MCF 10A (cell line): Measurements from ENCODE around the gene SH3TC1. TPM values are rescaled to one million over a fixed set of nuclear protein-coding genes. Genes with fewer than 3 reads are reported as not detected.
A peak's percentile ranks its signal among the peaks of the same experiment; 100 is the strongest.

Experiments used
- BruUV-seq: library from RNA; stranded (reverse); fragments of 400-500 nt; replicated peaks from 2 replicates; lab custom pipeline; 2021; lab: Mats Ljungman, UMichigan
- CTCF ChIA-PET: fragments of 300-600 bp; sonication (Branson Sonifier 250); formaldehyde crosslinking; extraction: SDS; loops from one replicate; lab custom pipeline; 2021; ENCODE audit warnings: antibody characterized with exemption, inconsistent platforms; lab: Yijun Ruan, JAX
- POLR2A ChIA-PET: fragments of 300-600, 350-650 bp; sonication (Branson Sonifier 250); formaldehyde crosslinking; extraction: SDS; loops from one replicate; lab custom pipeline; 2020; ENCODE audit warnings: antibody characterized with exemption, inconsistent platforms; lab: Yijun Ruan, JAX
- DNase-seq: peaks from one replicate; pipeline ENCODE4 v3.0.0-alpha.2; 2018; ENCODE audit not compliant: unreplicated experiment
- H3K27ac Mint-ChIP-seq: one replicate; pipeline ENCODE4 v1.8.0; 2022; ENCODE audit warnings: mild to moderate bottlenecking, low read depth, mixed read lengths; ENCODE audit not compliant: unreplicated experiment
- H3K27me3 Mint-ChIP-seq: one replicate; pipeline ENCODE4 v1.8.0; 2022; ENCODE audit warnings: mixed read lengths; ENCODE audit not compliant: insufficient read depth, unreplicated experiment
- H3K36me3 Mint-ChIP-seq: one replicate; pipeline ENCODE4 v1.8.0; 2022; ENCODE audit warnings: mild to moderate bottlenecking, moderate library complexity, mixed read lengths; ENCODE audit not compliant: insufficient read depth, unreplicated experiment
- H3K4me1 Mint-ChIP-seq: one replicate; pipeline ENCODE4 v1.8.0; 2022; ENCODE audit warnings: mixed read lengths; ENCODE audit not compliant: insufficient read depth, unreplicated experiment
- H3K4me3 Mint-ChIP-seq: one replicate; pipeline ENCODE4 v1.8.0; 2022; ENCODE audit warnings: mild to moderate bottlenecking, moderate library complexity, mixed read lengths; ENCODE audit not compliant: unreplicated experiment
- H3K9me3 Mint-ChIP-seq: one replicate; pipeline ENCODE4 v1.8.0; 2022; ENCODE audit warnings: mixed read lengths; ENCODE audit not compliant: unreplicated experiment
- CTCF ChIP-seq: fragments of 200-600 bp; IDR thresholded peaks from one replicate; pipeline ENCODE4 v1.8.0; 2022; ENCODE audit warnings: antibody characterized with exemption, mild to moderate bottlenecking; ENCODE audit not compliant: unreplicated experiment
- intact Hi-C: fragments of 100-400 bp; cut with micrococcal nuclease; formaldehyde crosslinking; loops from 2 replicates; pipeline ENCODE4 v1.14.1; 2022
- total RNA-seq: library from RNA; stranded (reverse); gene quantifications from 2 replicates; pipeline ENCODE4 v1.2.3, GENCODE V29; 2022

SH3TC1 gene
- total RNA-seq, 1 experiment from 2014 or later, result 28.8 TPM

- no peaks in the 10 kb centered on the region for H3K27me3 Mint-ChIP-seq
- H3K36me3 Mint-ChIP-seq, result peaks cover 9% of the 10 kb centered on the region
- CTCF ChIA-PET, result interaction anchor here (0.5 to 0.9 kb wide), 3 partner anchors 19 to 56 kb away, joined by 3 read pairs; no protein-coding TSS in a partner anchor
- POLR2A ChIA-PET, result no interaction called here
- no TSS peak for BruUV-seq
- H3K4me3 Mint-ChIP-seq, result no peak overlapping the region
- intact Hi-C loops, result no loop called here
- no peak overlapping the region for H3K27ac Mint-ChIP-seq
- no peaks in the 10 kb centered on the region for H3K9me3 Mint-ChIP-seq
- no peak for DNase-seq
- no peaks in the 10 kb centered on the region for H3K4me1 Mint-ChIP-seq
- TF ChIP-seq CTCF, result no peak
Observed at GRCh38 chr4:8236106-8236919, 37.2 kb downstream of the SH3TC1 start.

- no peak for TF ChIP-seq CTCF
- H3K36me3 Mint-ChIP-seq, result peaks cover 9% of the 10 kb centered on the region
- no peaks in the 10 kb centered on the region for H3K9me3 Mint-ChIP-seq
- no peaks in the 10 kb centered on the region for H3K27me3 Mint-ChIP-seq
- no peak overlapping the region for H3K27ac Mint-ChIP-seq
- POLR2A ChIA-PET, result no interaction called here
- no peak for DNase-seq
- intact Hi-C loops, result no loop called here
- CTCF ChIA-PET, result interaction anchor here (1.3 kb wide), 1 partner anchor 166 kb away, joined by 7 read pairs; no protein-coding TSS in a partner anchor
- H3K4me3 Mint-ChIP-seq, result no peak overlapping the region
- no peaks in the 10 kb centered on the region for H3K4me1 Mint-ChIP-seq
- no TSS peak for BruUV-seq
Observed at GRCh38 chr4:8236920-8237195, 37.8 kb downstream of the SH3TC1 start.

GRCh38 chr4:8237256-8237989, 38.3 kb downstream of the SH3TC1 start:
- H3K4me3 Mint-ChIP-seq, result no peak overlapping the region
- intact Hi-C loops, result no loop called here
- no peaks in the 10 kb centered on the region for H3K9me3 Mint-ChIP-seq
- H3K36me3 Mint-ChIP-seq, result peaks cover 9% of the 10 kb centered on the region
- ChIA-PET CTCF (interaction anchor here (0.7 to 1.3 kb wide), 3 partner anchors 13 to 165 kb away, joined by 4 to 7 read pairs (median 4); no protein-coding TSS in a partner anchor), POLR2A (no interaction called here)
- H3K27ac Mint-ChIP-seq, result no peak overlapping the region
- H3K27me3 Mint-ChIP-seq, result no peaks in the 10 kb centered on the region
- TF ChIP-seq CTCF, result no peak
- no peak for DNase-seq
- BruUV-seq, result no TSS peak
- H3K4me1 Mint-ChIP-seq, result no peaks in the 10 kb centered on the region

- ChIA-PET POLR2A (no interaction called here), CTCF (interaction anchor here (0.5 to 1.3 kb wide), 4 partner anchors 12 to 208 kb away, joined by 3 to 7 read pairs (median 4); no protein-coding TSS in a partner anchor)
- peak; percentile 58 for DNase-seq
- no peak overlapping the region for H3K27ac Mint-ChIP-seq
- H3K36me3 Mint-ChIP-seq, result peaks cover 9% of the 10 kb centered on the region
- H3K4me1 Mint-ChIP-seq, result no peaks in the 10 kb centered on the region
- intact Hi-C loops, result no loop called here
- H3K4me3 Mint-ChIP-seq, result no peak overlapping the region
- TF ChIP-seq CTCF, result no peak
- no TSS peak for BruUV-seq
- H3K27me3 Mint-ChIP-seq, result no peaks in the 10 kb centered on the region
- no peaks in the 10 kb centered on the region for H3K9me3 Mint-ChIP-seq
Observed at GRCh38 chr4:8238036-8238511, 39.0 kb downstream of the SH3TC1 start.
